ENCODE measurements around the gene UGT2B15. TPM values are rescaled to one million over a fixed set of nuclear protein-coding genes. Genes with fewer than 3 reads are reported as not detected.
"Not testable (repeated sequence)": the region's sequence is repeated elsewhere in the genome, so short reads cannot be mapped to it uniquely, and the experiment has no call there.

Gene UGT2B15
- total and polyA plus RNA-seq, 9 donors, result 0.08 to 0.69 (median 0.12) TPM; not detected in 6

DNA sequence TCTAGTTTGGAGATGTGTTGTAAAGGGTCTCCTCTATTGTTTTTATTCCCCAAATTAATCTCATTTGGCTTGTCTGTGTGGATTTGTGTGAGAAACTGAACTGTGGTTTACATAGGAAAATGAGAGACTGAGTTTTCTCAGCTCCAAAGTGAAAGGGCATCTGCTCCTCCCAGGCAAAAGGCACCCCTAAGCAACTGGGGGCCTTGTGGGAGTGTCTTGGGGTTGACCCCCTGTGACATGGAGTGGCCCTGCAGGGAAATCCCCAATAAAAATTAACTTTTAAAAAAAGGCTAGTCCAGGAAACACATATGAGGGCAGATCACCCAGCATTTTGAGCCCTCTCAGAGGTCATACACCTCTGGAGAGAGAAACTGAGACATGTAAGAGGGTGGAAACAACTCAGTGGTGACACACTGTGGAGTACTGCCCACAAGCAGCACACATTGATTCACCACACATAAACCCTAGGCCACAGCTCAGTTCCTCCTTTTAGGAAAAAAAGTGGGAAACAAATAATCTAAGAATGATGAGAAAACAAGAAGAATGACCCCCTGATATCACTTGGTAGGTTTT is 13.3 kb downstream of the UGT2B15 start:
- not testable (repeated sequence) for DNase-seq; H3K4me1 ChIP-seq (ENCODE audit: control insufficient read depth, insufficient read depth, low read length); H3K36me3 ChIP-seq (ENCODE audit: control insufficient read depth, insufficient read depth, low read length); H3K4me3 ChIP-seq (ENCODE audit: low read length); H3K27ac ChIP-seq (ENCODE audit: low read length); H3K27me3 ChIP-seq (ENCODE audit: control insufficient read depth, insufficient read depth, low read length); H3K9me3 ChIP-seq (replicated peaks; ENCODE audit: control insufficient read depth, low read depth, low read length)

DNA sequence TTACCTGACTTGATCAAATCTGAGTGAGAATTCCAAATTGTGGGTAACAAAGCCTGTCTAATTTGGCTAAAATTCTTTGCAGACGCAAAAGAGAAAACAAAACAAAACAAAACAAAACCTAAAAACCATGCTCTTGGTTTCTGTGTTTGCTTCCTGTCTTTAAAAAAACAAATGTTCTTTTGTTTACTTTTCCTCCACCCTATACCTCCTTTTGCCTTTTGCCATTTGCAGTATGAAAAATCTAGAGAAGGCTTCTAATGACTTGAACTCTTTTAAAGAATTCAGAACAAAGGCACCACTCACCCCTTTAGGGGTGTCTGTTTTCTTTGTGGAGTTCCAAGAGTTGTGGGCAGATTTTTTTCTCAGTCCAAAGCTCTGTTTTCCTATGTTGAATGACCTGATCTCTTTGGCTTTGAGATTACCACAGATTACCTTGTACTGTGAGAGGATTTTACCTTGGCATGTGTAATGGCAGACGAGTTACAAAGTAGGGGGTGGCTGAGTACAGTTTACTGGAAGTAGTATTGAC is 13.9 kb downstream of the UGT2B15 start:
- not testable (repeated sequence) for H3K27ac ChIP-seq (ENCODE audit: low read length); DNase-seq; H3K36me3 ChIP-seq (ENCODE audit: control insufficient read depth, insufficient read depth, low read length); H3K9me3 ChIP-seq (replicated peaks; ENCODE audit: control insufficient read depth, low read depth, low read length); H3K4me1 ChIP-seq (ENCODE audit: control insufficient read depth, insufficient read depth, low read length); H3K4me3 ChIP-seq (ENCODE audit: low read length); H3K27me3 ChIP-seq (ENCODE audit: control insufficient read depth, insufficient read depth, low read length)
- WGBS (ENCODE audit: insufficient coverage), result no CpG with 5 or more reads among the region's 2 CpGs

DNA sequence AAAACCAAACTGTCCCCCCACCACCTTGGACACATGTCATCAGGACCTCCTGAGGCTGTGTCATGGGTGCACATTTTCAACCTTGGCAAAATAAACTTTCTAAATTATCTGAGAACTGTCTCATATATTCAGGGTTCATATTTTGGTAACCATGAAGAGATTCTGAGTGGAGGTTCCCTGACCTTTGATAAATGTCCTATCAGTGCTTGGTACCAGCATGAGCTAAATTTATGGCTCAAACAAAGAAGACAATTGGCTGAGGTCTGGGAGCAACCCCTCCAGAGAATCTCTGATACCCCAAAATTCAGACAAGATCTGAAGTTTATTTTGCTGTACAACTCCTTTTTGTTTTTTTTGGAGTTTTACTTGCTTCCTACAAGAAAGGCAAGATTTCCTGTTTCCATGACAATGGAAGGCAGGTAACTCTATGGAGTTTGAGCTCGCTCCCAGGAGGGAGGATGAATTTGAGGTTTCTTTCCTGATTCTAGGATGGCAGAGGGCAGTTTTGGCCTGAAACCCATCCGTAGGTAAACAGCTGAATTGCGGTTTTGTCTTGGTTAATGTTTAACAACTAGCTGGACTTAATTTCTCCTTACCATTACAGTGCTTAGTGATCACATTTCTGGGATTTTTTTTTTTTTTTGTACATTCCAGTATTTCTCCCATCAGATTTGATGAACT is 14.5 kb downstream of the UGT2B15 start:
- Histone ChIP-seq H3K9me3 (replicated peaks; ENCODE audit: control insufficient read depth, low read depth, low read length) (no peaks in the 10 kb centered on the region), H3K36me3 (ENCODE audit: control insufficient read depth, insufficient read depth, low read length) (no peaks in the 10 kb centered on the region), H3K27me3 (ENCODE audit: control insufficient read depth, insufficient read depth, low read length) (no peaks in the 10 kb centered on the region), H3K4me1 (ENCODE audit: control insufficient read depth, insufficient read depth, low read length) (no peaks in the 10 kb centered on the region), H3K27ac (ENCODE audit: low read length) (no peak overlapping the region), H3K4me3 (ENCODE audit: low read length) (no peak overlapping the region)
- no CpG with 5 or more reads among the region's 3 CpGs for whole genome bisulfite sequencing (ENCODE audit: insufficient coverage)
- no peak for DNase-seq

DNA sequence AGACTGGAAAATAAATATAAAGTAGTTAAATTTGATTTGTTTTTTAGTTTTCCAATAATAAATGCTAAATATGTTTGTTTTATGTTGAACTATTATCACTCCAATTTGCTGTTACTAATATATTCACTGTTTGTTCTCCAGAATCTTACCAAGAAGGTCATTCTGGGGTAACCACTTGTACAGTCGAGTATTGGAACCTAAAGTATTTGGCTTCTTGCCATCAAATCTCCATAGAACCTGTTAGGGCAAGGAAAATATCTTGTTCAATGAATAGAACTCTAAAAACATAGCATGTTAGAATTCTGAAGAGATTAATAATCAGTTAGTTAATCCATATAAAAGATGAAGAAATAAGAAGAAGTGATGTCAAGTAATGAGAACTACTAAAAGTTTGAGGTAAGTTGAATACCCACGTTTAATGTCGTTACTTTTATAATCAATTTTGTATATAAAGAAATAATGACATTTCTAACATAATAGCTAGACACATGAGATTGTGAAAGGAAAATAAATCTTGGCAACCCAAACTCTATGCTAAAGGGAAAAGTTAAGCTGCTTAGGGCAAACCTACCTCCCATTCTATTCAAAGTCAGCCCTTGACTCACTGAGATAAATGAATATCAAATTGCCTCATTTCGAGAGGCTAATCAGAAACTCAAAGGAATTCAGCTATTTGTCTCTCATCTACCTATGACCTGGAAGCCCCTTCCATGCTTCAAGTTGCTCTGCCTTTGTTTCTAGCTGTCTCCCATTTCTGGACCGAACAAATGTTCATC is 15.3 kb downstream of the UGT2B15 start:
- Histone ChIP-seq H3K27ac (ENCODE audit: low read length) (no peak overlapping the region), H3K27me3 (ENCODE audit: control insufficient read depth, insufficient read depth, low read length) (no peaks in the 10 kb centered on the region), H3K4me1 (ENCODE audit: control insufficient read depth, insufficient read depth, low read length) (no peaks in the 10 kb centered on the region), H3K9me3 (replicated peaks; ENCODE audit: control insufficient read depth, low read depth, low read length) (no peaks in the 10 kb centered on the region), H3K4me3 (ENCODE audit: low read length) (no peak overlapping the region), H3K36me3 (ENCODE audit: control insufficient read depth, insufficient read depth, low read length) (no peaks in the 10 kb centered on the region)
- DNase-seq, result no peak
- no CpG with 5 or more reads among the region's 5 CpGs for WGBS (ENCODE audit: insufficient coverage)

DNA sequence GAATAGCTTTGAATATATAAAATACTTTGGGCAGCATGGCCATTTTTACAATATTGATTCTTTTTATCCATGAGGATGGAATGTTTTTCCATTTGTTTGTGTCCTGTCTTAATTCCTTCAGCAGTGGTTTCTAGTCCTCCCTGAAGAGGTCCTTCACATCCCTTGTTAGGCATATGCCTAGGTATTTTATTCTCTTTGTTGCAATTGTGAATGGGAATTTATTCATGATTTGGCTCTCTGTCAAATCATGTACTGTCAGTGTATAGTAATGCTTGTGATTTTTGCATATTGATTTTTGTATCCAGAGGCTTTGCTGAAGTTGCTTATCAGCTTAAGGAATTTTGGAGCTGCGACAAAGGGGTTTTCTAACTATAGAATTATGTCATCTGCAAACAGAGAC is 18.5 kb downstream of the UGT2B15 start:
- Histone ChIP-seq H3K27ac (ENCODE audit: low read length) (no peak overlapping the region), H3K36me3 (ENCODE audit: control insufficient read depth, insufficient read depth, low read length) (no peaks in the 10 kb centered on the region), H3K4me1 (ENCODE audit: control insufficient read depth, insufficient read depth, low read length) (no peaks in the 10 kb centered on the region), H3K9me3 (replicated peaks; ENCODE audit: control insufficient read depth, low read depth, low read length) (no peaks in the 10 kb centered on the region), H3K27me3 (ENCODE audit: control insufficient read depth, insufficient read depth, low read length) (no peaks in the 10 kb centered on the region), H3K4me3 (ENCODE audit: low read length) (no peak overlapping the region)
- no CpG with 5 or more reads among the region's 1 CpG for WGBS (ENCODE audit: insufficient coverage)
- DNase-seq, result no peak

DNA sequence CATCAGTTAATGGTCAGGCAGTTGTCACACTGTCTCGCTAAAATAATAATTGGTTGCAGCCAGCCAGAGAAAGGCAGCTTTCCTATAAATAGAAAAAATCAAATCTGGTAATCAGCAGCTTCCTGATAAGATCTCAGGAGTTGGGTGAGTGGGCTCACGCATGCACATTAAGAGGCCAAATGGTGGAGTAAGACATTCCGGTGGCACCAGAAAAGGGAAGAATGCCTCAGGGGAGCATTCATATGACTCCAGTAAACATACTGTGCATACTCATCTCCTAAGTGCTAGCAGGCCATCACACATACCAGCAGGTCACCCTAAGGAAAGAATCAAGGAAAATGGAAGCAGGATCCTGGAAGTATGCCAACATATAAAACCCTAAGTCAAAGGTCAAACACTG is 40.1 kb downstream of the UGT2B15 start:
- WGBS (ENCODE audit: insufficient coverage), result no CpG with 5 or more reads among the region's 3 CpGs
- H3K36me3 ChIP-seq (ENCODE audit: control insufficient read depth, insufficient read depth, low read length), result no peaks in the 10 kb centered on the region
- DNase-seq, result no peak
- no peaks in the 10 kb centered on the region for H3K4me1 ChIP-seq (ENCODE audit: control insufficient read depth, insufficient read depth, low read length)
- H3K27ac ChIP-seq (ENCODE audit: low read length), result no peak overlapping the region
- no peaks in the 10 kb centered on the region for H3K27me3 ChIP-seq (ENCODE audit: control insufficient read depth, insufficient read depth, low read length)
- no peaks in the 10 kb centered on the region for H3K9me3 ChIP-seq (replicated peaks; ENCODE audit: control insufficient read depth, low read depth, low read length)
- H3K4me3 ChIP-seq (ENCODE audit: low read length), result no peak overlapping the region

DNA sequence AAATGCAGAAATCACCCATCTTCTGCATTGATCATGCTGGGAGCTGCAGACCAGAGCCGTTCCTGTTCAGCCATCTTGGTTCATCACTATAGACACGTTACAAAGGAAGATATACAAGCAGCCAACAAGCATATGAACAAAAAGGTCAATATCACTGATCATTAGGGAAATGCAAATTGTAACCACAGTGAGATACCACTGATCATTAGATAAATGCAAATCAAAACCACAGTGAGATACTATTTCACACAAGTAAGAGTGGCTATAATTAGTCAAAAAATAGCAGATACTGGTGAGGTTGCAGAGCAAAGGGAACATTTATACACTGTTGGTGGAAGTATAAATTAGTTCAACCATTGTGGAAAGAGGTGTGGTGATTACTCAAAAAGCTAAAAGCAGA is 47.7 kb downstream of the UGT2B15 start:
- WGBS (ENCODE audit: insufficient coverage), result 90% methylated on average over 2 of the region's 2 CpGs
- H3K27ac ChIP-seq (ENCODE audit: low read length); H3K4me1 ChIP-seq (ENCODE audit: control insufficient read depth, insufficient read depth, low read length); H3K27me3 ChIP-seq (ENCODE audit: control insufficient read depth, insufficient read depth, low read length); H3K9me3 ChIP-seq (replicated peaks; ENCODE audit: control insufficient read depth, low read depth, low read length); H3K4me3 ChIP-seq (ENCODE audit: low read length); DNase-seq; H3K36me3 ChIP-seq (ENCODE audit: control insufficient read depth, insufficient read depth, low read length): not testable (repeated sequence)

DNA sequence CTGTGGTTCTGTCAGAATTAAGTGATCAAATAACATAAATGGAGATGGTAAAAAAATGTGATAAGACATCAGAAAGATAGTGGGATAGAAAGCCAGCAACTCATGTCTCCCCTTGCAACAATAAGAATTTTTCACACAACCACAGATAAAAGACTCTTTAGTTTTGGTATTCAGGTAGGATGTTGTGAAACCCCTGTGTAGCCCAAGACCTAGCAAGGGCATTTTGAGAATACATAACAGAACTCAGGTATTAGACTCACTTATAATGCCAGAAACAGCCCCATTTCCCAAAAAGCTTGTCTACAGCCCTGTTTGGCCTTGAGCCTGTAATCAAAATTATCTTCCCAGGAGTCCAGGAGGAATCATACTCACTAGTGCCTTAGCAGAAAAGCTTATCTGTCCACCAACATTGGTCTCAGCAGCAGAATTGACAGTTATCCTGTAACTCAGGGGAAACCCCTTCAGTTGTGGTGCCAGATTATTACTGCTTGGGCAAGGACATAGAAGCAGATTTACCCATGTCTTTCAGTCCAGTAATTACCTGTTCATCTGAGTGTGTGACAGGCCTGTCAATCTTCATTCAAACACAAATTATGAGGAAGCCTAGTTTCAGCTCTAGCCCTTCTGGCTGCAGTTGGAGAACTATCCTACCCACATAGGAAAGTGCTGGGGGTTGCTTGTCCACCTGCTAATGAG is 53.3 kb downstream of the UGT2B15 start:
- H3K9me3 ChIP-seq (replicated peaks; ENCODE audit: control insufficient read depth, low read depth, low read length), result no peaks in the 10 kb centered on the region
- no peak overlapping the region for H3K27ac ChIP-seq (ENCODE audit: low read length)
- no peaks in the 10 kb centered on the region for H3K4me1 ChIP-seq (ENCODE audit: control insufficient read depth, insufficient read depth, low read length)
- no peak overlapping the region for H3K4me3 ChIP-seq (ENCODE audit: low read length)
- no peak for DNase-seq
- no peaks in the 10 kb centered on the region for H3K36me3 ChIP-seq (ENCODE audit: control insufficient read depth, insufficient read depth, low read length)
- no peaks in the 10 kb centered on the region for H3K27me3 ChIP-seq (ENCODE audit: control insufficient read depth, insufficient read depth, low read length)

DNA sequence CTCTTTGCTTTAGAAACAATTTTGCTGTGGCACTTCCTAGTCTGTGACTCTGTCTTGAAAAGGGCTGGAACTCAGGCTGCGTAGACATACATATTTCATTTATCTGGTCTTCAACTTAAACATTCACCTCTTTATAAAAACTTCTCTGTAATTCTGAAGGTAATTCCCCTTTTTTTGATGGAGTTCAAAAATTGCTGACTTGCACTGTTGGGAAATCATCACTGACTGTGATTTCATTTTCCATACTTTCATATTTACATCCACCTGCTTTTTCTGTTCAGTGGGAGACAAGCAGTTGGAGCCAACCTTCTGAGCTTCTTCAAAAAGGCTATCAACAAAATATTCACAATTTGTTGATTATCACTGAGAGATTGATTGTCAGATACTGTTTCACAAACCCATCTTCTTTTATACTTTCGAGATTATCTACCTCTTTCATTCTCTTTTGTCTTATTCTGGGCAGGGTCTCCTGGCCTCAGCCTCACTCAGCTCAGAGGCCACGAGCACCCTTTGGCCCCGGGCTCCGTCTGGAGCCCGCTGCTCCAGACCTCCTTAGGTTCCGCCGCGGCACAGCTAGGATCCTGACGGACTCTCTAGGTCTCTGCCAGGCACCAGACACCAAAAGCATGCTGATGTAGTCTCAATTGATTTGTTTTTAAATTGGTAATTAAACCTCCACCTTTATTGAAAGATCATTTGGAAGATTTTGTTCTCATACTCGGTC is 54.6 kb downstream of the UGT2B15 start:
- Histone ChIP-seq H3K27me3 (ENCODE audit: control insufficient read depth, insufficient read depth, low read length) (no peaks in the 10 kb centered on the region), H3K27ac (ENCODE audit: low read length) (no peak overlapping the region), H3K36me3 (ENCODE audit: control insufficient read depth, insufficient read depth, low read length) (no peaks in the 10 kb centered on the region), H3K4me1 (ENCODE audit: control insufficient read depth, insufficient read depth, low read length) (no peaks in the 10 kb centered on the region), H3K9me3 (replicated peaks; ENCODE audit: control insufficient read depth, low read depth, low read length) (no peaks in the 10 kb centered on the region), H3K4me3 (ENCODE audit: low read length) (no peak overlapping the region)
- DNase-seq, result no peak
- WGBS (ENCODE audit: insufficient coverage), result 90% methylated on average over 4 of the region's 11 CpGs
